ENCODE data around the gene ANKS3.

ANKS3 gene

GRCh38 chr16:4695473-4696171 lies 38.4 kb downstream of the ANKS3 start:
- ATAC-seq: no peak

GRCh38 chr16:4694642-4695451 lies 39.2 kb downstream of the ANKS3 start:
- ATAC-seq: no peak

- peak; percentile 25 for ATAC-seq
Measured at GRCh38 chr16:4693956-4694641, 40.0 kb downstream of the ANKS3 start.

- peak; percentile 96 to 97 for ATAC-seq
Measured at GRCh38 chr16:4693296-4693955, 40.6 kb downstream of the ANKS3 start, which contains the start of gene NUDT16L1. Gene NUDT16L1, plus strand, starts transcription at chr16:4693562. Its CDS starts 165 bp downstream, at chr16:4693727.

GRCh38 chr16:4692460-4693295 lies 41.4 kb downstream of the ANKS3 start:
- ATAC-seq: peak; percentile 4 to 5

GRCh38 chr16:4691666-4692412 lies 42.2 kb downstream of the ANKS3 start:
- no peak for ATAC-seq

GRCh38 chr16:4690946-4691665 lies 43.0 kb downstream of the ANKS3 start:
- ATAC-seq: no peak

- ATAC-seq: no peak
Measured at GRCh38 chr16:4689864-4690704, 44.0 kb downstream of the ANKS3 start.

- ATAC-seq: no peak
Measured at GRCh38 chr16:4689091-4689671, 44.9 kb downstream of the ANKS3 start.

GRCh38 chr16:4688674-4689045 lies 45.4 kb downstream of the ANKS3 start:
- no peak for ATAC-seq

- ATAC-seq: no peak
Measured at GRCh38 chr16:4687946-4688673, 46.0 kb downstream of the ANKS3 start.

- no peak for ATAC-seq
Measured at GRCh38 chr16:4687416-4687815, 46.7 kb downstream of the ANKS3 start.

- no peak for ATAC-seq
Measured at GRCh38 chr16:4686497-4687210, 47.4 kb downstream of the ANKS3 start.

- ATAC-seq: no peak
Measured at GRCh38 chr16:4685776-4686496, 48.1 kb downstream of the ANKS3 start.

GRCh38 chr16:4685292-4685691 lies 48.8 kb downstream of the ANKS3 start:
- no peak for ATAC-seq

GRCh38 chr16:4684763-4685162 lies 49.3 kb downstream of the ANKS3 start:
- no peak for ATAC-seq

Measured in activated CD4-positive, CD25-positive, alpha-beta regulatory T cell treated with anti-CD3 and anti-CD28 coated beads, Interleukin-2, amount 50 U/mL, for 24 hours (primary cell).